Fibroblast of lung (primary cell): ENCODE measurements around the gene PCDHGA4.

Experiments used
- CTCF ChIP-seq, 2 donors: IDR thresholded peaks in 1 of 2; conservative IDR thresholded peaks in 1 of 2; 1 replicate in 1 of 2; 2 replicates in 1 of 2; pipeline ENCODE4 v1.5.1; 2011 to 2012; ENCODE audit warnings: low read length in 2 of 2, control low read depth in 1 of 2, inconsistent platforms in 1 of 2, low read depth in 1 of 2, mild to moderate bottlenecking in 1 of 2
- EZH2 ChIP-seq: IDR thresholded peaks from 2 replicates; pipeline ENCODE4 v1.5.1; 2012; ENCODE audit warnings: low read length, control low read depth, mild to moderate bottlenecking; ENCODE audit errors: missing control alignments

GRCh38 chr5:141360685-141361084, 5.9 kb downstream of the PCDHGA4 start:
- TF ChIP-seq CTCF (conservative IDR thresholded peaks at IDR 0.05 in 1 of 2, IDR thresholded peaks at IDR 0.05 in 1 of 2; ENCODE audit: low read depth in 1 of 2, low read length in 2 of 2): no peak
- no peak for TF ChIP-seq EZH2
